NCI-H82 treated with DMSO at 0.1 percent for 48 hours (cell line): ENCODE data around the gene HMG20A.
A peak's percentile ranks its signal among the peaks of the same experiment; 100 is the strongest.
"Not testable (repeated sequence)": the region's sequence is repeated elsewhere in the genome, so short reads cannot be mapped to it uniquely, and the experiment has no call there.

Source experiments
- DNase-seq: peaks from one replicate; lab custom pipeline; 2025; ENCODE audit not compliant: unreplicated experiment; lab: John Stamatoyannopoulos, UW

HMG20A gene

DNA sequence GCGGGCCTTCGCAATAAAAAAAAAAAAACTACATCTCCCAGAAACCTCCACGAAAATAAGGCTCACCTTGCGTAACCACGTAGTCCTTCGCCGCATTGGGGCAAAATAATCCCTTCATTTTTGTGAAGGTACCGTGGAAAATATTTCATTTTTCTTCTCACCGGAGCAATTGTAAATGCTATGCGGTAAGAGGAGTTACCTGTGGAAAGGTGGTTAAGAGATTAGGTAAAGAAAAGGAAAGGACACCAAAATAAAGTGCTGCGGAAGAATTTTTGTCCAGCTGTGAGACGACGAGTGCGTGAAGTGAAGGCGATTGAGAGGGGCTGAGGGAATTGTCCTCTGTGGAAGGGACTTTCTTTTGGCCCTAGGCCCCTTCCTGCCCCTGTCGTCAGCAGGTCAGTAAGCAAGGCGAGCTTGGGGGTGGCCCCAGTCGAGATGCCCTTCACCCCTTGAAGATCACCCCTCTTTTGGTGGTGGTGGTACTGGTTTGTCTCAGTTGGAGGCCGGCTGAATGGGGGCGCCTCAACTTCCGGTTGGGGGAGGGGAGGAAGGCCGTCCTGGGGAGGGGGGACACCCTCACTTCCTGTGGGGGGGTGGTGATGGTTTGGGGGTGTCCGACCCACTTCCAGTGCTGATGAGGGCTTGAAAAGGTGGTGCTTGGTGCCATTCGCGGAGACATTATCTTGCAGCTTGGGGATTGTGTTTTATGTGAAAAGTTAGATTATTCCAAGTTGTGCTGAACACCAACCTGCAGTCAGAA is at the start of gene HMG20A:
HMG20A (plus strand) TSS at position 279 of the 760 bp plus-strand sequence. CDS start 37,520 bp downstream, outside the sequence.
- peak; percentile 87 for DNase-seq

DNA sequence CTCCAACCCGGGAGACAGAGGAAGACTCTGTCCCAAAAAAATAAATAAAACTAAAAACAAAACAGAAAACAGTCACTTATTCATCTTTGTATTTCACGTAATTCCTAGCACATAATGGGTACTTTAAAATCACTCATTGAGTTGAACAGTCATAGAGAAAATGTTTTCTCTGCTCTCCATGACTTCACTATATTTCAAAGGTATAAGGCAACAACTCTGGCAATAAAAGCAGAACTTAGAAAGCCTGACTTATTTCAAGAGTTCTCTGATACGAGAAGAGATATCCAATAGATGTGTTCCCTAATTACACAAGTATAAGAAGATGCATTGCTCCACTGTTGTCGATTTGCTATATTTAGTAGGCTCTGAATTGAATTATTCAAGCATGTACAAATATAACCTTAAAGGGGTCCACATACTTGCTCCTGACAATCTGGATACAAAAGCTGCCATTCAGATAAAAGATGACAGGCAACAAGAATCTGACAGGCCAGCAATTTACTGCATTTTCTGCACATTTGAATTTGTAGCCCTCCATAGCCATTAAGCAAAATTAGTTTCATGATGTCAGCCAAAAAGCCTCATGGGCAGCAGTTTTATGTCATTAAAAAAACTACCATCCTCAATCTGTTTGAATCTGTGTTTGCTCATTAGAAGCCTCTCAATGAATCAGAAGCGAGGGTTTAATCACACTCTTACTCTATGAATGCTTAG is 48.7 kb upstream of the HMG20A start:
- DNase-seq = no peak

DNA sequence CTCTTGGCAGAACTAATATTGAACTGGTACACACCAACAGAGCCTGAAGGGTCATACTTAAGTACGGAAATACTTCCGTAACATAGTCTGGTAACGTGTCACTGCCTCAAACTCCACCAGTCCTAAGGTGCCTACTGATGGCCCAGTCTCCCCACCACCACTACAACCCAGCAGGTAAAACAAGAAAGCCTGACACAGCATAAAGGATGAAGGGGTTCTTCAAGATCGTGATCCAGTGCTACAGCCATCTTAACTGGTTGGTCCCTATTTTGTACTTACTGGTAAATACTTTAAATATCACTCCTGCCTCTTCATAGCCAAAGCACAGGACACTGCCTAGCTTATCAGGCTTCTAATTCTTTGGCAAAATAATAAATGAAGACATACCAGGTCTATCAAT is 47.2 kb upstream of the HMG20A start:
- DNase-seq = no peak

DNA sequence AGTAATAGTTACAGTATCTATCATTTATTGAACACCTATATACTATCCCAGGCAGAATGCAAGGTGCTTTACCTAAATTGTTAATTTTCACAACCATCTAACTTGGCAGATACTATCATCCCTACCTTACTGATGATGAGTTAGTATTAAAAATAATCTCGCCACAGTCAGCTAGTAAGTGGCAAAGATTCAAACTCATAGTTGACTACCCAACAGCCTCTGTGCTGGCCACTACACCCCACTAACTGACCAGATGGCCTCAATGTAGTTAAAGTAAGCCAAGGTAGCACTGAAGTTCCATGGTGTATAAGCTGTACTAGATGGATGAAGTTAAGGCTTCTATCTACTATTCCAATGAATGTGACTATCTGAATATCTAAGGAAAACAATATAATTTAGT is 45.6 kb upstream of the HMG20A start:
- no peak for DNase-seq

DNA sequence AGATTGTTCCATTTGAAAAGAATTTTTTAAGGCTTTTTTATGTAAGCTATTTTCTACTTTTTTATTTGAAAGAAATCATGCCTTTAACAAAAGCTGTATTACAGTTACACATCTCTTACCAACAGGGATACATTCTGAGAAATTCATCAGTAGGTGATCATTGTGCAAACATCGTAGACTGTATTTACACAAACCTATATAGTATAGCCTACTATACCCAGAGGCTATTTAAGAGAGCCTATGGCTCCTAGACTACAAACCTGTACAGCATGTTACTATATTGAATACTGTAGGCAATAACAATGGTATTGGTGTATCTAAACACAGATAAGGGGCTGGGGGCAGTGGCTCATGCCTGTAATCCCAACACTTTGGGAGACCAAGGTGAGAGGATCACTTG is 43.9 kb upstream of the HMG20A start:
- no peak for DNase-seq

DNA sequence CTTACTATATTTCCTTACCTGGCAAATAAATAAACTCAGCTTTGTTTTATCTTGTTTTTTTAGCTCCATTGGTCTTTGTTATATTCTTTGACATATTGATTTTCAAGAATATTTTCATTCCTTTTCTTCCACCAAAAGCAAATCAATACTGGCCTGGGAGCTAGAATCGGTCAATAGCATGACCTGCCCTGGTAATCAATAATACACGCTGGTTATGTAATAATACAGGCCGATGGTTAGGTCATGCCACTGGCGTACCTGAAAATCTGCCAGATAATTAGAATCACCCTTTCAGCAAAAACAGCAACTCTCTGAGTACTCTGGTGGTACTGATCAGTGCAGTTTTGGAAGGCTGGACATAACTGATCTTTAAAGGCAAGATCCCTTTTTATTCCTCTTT is 40.7 kb upstream of the HMG20A start:
- no peak for DNase-seq

DNA sequence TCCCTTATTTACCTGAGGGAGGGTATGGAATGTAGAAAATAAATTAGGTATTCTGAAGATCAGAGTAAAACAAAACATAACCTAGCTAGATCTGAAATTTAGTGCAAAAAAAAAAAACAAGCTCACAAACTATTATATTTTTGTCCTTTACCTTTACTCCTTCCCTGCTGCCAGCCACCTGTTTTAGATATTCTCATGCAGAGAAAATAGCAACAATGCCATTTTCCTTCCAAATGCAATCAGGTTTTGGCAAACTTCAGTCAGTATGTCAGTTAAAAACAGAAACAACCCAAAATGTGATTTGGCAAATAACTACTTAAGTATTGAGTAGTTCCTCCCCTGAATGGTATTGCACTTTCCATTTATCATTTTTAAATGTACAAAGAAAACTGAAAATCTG is 36.6 kb upstream of the HMG20A start:
- no peak for DNase-seq

DNA sequence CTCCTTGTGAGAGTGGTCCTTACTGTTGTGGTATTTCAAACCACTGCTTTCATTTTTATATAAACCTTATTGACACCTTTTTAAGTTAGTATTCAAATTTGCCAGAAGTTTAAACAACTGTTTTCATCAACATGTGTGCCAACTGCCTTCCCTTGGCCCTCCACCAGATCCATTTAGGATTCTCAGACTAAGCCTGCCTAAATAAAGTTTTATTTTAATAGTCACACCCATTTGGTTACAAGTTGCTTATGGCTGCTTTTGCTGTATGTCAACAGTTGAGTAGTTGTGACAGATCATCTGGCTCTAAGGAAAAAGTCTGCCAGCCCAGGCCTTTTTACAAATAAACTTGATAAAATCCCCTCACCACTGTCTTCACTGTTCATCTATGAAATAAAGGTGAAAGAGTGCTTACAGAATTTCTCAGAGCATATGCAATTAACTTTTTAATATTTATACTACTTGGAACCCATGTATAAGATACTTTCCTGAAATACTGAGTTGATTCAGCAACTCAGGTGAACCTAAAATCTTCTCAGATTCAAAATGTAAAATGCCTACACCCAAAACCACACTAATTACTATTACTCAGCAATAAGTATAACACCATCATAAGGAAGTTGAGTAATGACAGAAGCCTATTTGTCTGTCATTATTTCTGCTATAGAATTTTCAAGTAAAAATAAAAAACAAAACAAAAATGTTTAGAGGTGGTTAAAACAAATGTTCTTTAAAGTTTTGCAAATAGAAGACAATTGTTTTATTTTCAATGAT is 35.9 kb upstream of the HMG20A start:
- DNase-seq = no peak

DNA sequence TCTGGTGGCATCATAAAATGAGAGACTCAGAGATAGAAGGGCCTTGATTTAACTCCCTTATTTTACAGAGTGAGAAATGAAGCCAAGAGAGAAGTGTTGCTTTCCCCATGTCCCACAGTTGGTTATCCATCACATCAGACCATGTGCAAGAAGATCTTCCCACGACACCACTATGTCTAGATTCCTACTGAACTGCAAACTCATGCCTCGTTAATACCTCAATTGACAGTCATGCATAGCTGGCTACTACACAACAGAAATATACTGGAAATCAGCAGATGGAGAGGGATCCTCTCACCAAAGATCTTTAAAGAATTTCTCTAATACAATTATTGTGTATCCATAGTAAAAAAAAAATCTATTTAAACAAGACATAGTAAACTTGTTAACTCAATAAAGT is 34.1 kb upstream of the HMG20A start:
- DNase-seq = no peak

DNA sequence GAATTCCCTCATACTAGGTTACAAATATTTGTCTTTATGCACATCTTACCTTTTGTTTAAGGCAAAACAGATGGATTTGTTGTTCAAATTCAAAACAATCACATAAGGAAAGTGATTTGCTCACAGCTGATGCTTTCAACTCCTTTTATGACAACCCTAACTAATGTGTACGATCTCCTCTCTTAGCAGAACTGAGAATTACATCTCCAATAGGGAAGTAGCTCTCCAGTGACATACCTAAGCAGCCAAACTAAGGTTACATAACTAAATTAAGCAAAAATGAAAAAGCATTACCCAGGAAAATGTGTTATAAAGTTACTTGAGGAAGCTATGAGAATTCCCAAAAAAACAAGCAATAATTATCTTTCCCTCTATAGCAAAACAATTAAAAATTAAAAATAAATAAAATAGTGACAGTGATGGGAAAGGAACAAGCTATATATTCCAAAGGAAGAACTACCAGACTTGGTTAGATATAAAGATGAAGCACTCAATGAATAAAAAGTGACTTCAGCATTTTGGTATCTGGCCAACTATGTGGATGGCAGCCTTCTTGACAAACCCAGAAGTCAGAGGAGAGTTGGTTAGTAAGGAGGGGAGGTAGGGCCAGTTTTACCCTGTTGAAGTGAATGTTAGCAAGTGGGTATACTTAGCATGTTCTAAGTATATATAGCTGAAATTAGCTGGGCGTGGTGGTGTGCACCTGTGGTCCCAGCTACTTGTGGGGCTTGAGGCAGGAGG is 33.2 kb upstream of the HMG20A start:
- no peak for DNase-seq

DNA sequence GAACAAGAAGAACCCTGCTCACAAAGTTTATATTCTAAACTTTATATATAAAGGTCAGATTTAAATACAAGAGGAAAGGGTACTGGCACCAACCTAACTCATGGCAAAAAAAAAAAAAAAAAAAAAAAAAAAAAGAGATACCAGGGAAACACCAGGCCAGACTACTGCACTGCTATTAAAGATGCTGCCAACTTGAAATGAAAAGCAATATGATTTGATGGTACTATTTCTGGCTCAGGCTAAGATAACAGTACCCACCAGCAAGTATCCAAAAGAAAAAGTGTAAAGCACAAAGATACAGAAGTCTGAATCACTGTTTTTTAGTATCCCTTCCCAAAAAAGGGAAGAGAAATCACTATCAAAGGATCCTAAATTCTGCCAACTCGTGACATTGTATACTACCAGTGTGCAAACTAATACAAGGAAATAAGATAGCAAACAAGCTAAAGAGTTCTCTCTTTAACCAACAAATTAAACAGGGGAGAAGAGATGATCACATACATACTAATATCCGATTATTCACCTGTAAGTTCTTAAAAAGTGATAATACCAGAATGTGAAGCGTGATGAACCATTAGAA is 29.2 kb upstream of the HMG20A start:
- DNase-seq = no peak

DNA sequence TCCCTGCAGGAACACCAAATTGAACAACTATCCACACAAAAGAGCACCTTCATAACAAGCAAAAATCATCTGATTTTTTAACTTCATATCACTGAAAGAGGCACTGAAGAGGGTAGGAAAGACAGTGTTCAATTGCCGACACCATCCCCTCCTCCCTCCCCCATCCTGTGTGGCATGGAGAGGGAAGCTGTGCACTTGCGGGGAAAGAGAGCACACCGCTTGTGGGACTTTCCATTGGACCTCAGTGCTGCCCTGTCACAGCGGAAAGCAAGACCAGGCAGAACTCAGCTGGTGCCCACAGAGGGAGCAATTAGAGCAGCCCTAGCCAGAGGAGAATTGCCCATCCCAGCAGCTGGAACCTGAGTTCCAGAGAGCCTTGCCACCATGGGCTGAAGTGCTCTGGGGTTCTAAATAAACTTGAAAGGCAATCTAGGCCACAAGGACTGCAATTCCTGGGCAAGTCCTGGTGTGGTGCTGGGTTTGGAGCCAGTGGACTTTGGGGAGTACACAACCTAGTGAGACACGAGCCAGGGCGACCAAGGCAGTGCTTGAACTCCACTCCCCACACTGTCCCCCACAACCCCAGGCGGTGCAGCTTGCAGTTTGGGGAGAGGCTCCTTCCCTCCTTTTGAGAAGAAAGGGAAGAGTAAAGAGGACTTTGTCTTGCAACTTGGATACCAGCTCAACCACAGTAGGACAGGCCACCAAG is 27.8 kb upstream of the HMG20A start:
- DNase-seq = no peak

DNA sequence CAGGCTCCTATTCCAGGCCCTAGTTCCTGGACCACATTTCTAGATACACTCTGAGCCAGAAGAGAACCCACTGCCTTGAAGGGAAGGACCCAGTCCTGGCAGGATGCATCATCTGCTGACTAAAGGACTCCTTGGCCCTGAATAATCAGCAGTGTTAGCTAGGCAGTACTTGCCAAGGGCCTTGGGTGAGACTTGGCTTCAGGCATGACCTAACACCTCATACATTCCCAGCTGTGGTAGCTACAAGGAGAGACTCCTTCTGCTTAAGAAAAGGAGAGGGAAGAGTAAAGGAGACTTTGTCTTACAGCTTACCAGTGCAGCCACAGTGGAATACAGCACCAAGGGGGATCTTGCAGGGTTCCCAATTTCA is 27.2 kb upstream of the HMG20A start:
- no peak for DNase-seq

DNA sequence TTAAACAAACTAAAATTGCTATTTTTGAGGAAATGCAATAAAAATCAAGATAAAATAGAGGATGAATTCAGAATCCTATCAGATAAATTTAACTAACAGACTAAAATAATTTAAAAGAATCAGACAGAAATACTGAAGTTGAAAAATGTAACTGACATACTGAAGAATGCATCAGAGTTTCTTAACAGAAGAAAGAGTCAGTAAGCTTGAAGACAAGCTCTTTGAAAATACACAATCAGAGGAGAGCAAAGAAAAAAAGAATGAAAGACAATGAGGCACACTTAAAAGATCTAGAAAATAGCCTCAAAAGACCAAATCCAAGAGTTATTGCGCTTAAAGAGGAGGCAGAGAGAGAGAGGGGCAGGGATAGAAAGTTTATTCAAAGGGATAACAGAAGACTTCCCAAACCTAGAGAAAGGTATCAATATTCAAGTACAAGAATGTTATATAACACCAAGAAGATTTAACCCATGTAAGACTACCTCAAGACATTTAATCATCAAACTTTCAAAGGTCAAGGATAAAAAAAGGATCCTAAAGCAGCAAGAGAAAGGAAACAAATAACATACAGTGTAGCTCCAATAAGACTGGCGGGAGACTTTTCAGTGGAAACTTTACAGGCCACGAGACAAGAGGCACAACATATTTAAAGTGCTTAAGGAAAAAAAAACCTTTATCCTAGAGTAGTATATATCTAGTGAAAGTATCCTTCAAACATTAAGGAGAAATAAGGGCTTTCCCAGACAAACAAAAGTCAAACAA is 25.5 kb upstream of the HMG20A start:
- no peak for DNase-seq

DNA sequence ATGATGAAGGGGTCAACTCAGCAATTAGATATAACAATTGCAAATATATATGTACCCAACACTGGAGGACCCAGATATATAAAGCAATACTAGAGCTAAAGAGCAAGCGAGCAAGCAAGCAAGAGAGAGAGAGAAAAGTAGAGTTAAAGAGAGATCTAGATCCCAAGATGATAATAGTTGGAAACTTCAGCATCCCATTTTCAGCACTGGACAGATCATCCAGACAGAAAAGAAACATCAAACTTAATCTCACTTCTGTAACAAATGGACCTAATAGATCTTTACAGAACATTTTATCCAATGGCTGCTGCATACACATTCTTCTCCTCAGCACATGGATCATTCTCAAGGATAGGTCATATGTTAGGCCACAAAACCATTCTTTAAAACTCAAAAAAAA is 24.0 kb upstream of the HMG20A start:
- no peak for DNase-seq

DNA sequence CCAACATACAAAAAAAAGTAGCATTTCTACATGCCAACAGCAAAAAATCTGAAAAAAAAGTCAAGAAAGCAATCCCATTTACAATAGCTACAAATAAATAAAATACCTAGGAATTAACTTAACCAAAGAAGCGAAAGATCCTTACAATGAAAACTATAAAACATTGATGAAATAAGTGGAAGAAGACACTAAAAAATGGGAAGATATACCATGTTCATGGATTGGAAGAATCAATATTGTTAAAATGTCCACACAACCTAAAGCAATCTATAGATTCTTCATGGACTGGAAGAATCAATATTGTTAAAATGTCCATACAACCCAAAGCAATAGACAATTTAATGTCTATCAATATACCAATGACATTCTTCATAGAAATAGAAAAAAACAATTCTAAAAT is 21.8 kb upstream of the HMG20A start:
- no peak for DNase-seq

DNA sequence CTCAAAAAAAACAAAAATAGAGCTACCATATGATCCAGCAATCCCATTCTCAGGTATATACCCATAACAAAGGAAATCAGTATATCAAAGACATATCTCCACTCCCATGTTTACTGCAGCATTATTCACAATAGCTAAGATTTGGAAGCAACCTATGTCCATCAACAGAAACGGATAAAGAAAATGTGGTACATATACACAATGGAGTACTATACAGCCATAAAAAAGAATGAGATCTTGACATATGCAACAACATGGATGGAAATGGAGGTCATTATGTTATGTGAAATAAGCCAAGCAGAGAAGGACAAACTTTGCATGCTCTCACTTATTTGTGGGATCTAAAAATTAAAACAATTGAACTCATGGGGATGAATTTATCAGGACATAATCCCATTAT is 20.4 kb upstream of the HMG20A start:
- no peak for DNase-seq

DNA sequence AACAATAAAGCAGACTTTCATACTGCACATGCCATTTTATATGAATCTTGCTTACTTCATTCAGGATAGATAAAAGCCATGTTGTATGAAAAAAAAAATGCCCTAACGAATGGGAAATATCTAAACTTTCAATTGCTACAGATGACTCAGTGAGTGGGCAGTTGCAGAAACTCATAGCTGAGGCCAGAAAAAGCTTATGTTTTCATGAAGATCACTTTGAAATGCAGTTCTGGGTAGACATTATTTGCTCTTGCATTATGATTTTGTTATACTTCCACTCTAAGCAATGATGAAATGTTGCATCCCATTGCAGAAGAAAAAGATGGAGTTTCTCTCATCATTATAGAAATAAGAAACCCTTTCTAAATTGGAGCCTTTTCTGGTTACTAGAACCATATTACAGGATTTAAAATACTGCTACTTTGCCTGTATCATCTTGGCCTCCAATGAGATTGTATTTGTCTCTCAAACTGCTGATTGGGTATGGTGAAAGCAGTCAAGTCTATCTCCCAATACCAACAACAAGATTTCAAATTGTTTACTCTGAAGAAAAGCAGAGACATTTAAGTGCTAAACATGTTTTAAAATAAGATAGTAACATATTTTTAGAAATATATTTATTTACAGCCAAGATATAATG is 17.8 kb upstream of the HMG20A start:
- DNase-seq = no peak

DNA sequence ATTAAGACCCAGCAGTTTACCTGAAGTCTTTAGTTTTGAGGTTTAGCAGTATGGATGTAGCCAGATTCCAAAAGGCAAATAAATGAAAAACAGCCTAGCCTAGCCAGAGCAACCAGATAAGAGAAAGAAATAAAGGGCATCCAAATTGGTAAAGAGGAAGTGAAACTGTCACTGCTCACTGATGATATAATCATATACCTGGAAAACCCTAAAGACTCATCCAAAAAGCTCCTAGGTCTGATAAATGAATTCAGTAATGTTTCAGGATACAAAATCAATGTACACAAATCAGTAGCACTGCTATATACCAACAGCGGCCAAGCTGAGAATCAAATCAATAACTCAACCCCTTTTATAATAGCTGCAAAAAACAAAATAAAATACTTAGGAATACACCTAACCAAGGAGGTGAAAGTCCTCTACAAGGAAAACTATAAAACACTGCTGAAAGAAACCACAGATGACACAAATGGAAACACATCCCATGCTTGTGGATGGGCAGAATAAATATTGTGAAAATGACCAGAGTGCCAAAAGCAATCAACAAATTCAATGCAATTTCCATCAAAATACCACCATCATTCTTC is 14.4 kb upstream of the HMG20A start:
- not testable (repeated sequence) for DNase-seq
